ENCODE measurements around the gene GDF9.

GDF9 gene

DNA sequence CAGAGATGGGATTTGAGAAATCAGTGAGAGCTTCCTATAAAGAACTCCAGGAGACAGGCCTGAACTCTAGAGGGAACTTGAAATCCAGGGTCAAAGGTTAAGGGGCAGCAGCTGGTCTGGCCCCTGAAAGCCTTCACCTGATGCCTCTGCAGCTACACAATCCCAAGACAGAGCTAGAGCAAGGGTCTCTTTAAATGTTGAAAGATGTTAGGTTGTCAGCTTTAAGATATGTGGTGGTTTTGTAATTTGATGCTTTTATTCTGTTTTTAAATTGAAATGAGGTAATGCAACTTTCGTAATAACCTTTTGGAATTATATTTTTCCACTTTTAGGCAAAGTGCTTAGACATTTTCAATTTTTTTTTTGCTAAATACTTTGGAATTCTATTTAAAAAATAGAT is 50.8 kb downstream of the GDF9 start:
- DNase-seq = no peak

DNA sequence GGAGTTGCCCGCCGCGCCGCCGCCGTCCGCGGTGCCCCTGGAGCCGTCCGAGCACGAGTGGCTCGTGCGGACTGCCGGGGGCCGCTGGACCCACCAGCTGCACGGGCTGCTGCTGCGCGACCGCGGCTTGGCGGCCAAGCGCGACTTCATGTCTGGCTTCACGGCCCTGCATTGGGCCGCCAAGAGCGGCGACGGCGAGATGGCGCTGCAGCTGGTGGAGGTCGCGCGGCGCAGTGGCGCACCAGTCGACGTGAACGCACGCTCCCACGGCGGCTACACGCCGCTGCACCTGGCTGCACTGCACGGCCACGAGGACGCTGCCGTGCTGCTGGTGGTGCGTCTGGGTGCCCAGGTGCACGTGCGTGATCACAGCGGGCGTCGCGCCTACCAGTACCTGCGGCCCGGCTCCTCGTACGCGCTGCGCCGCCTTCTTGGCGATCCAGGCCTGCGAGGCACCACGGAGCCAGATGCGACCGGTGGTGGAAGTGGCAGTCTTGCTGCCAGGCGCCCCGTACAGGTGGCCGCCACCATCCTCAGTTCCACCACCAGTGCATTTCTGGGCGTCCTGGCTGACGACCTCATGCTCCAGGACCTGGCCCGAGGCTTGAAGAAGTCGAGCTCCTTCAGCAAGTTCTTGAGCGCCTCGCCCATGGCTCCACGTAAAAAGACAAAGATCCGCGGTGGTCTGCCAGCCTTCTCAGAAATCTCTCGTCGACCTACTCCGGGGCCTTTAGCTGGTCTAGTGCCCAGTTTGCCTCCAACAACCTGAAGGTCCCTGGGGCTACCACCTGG is 51.6 kb downstream of the GDF9 start:
- DNase-seq = no peak

DNA sequence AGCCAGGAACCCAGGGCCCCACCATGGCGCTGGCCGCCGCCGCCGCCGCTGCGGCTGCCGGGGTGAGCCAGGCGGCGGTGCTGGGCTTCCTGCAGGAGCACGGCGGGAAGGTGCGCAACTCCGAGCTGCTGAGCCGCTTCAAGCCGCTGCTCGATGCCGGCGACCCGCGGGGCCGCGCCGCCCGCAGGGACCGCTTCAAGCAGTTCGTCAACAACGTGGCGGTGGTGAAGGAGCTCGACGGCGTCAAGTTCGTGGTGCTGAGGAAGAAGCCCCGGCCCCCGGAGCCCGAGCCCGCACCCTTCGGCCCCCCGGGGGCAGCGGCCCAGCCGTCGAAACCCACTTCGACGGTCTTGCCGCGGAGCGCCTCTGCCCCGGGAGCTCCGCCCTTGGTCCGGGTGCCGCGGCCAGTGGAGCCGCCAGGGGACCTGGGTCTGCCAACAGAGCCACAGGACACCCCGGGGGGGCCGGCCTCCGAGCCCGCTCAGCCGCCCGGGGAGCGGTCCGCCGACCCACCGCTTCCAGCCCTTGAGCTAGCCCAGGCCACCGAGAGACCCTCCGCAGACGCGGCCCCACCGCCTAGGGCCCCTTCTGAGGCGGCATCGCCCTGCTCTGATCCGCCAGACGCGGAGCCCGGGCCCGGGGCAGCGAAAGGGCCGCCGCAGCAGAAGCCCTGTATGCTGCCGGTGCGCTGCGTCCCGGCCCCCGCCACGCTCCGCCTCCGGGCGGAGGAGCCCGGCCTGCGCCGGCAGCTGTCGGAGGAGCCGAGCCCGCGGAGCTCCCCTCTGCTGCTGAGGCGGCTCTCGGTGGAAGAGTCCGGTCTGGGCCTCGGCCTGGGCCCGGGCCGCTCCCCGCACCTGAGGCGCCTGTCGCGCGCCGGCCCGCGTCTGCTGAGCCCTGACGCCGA is 52.4 kb downstream of the GDF9 start:
- peak; percentile 70 for DNase-seq

DNA sequence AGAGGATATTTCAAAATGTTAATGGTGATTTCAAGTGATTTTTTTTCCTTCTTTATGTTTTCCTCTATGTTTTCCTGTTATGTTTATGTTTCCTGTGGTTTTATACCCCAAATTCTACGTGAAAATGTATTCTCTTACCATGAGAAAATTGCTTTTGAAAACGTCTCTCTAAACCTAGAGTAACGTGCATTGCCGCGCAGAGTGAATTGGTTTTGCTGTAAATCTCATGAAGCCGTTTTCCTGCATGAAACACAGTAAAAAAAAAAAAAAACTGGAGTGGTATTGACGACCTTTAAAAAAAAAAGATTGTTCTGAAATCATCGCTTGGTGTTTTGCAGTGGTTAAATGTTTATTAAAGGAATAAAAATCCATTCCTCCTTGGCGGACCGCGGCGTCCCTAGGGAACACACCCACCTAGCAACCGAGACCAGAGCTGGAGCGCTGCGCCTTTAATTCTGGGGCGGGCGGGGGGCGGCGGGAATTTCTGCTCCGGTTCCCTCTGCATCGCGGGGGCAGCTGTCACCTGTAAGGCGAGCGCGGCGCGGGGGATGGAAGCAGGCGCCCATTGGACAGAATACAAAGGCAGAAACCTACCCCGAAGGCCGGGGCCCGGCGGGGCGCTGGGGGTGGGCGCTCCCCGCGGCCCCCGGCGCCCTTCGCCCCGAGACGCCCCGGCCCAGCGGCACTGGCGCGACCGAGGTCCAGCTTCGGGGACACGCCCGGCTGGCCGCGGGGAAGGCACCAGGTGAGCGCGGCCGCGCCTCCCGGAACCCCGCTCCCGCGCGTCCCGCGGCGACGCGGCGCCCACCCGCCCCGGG is 53.3 kb downstream of the GDF9 start, which contains the start of gene SOWAHA:
Gene SOWAHA, plus strand, starts transcription at position 522 of the 818 bp plus-strand sequence. CDS start 320 bp downstream, outside the sequence.
- no peak for DNase-seq

DNA sequence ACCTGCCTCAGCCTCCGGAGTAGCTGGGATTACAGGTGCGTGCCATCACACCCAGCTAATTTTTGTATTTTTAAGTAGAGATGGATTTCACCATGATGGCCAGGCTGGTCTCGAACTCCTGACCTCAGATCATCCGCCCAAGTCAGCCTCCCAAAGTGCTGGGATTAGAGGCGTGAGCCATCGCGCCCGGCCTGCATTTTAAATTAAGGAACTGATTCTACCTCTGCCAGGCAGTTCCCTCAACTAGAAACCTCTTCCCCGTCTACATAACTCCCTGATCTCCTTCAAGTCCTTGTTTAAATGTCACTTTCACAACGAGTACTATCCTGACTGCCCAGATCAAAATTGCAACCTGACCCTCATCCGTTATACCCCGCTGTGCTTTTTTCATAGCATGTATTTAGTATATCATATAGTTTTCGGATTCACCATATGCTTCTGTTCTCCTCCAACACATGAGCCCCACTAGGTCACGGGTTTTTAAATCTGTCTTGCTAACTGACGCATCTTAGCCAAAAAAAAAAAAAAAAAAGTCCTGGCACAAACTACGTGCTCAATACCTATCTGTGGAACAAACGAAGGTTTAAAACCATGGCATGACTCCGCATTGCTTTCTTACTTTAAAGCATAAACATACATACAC is 54.0 kb downstream of the GDF9 start:
- no peak for DNase-seq

All from activated CD8-positive, alpha-beta memory T cell treated with anti-CD3 and anti-CD28 coated beads, Interleukin-2, amount 50 U/mL, for 48 hours (primary cell).